ENCODE results near the gene CLEC4M.

The CLEC4M gene

DNA sequence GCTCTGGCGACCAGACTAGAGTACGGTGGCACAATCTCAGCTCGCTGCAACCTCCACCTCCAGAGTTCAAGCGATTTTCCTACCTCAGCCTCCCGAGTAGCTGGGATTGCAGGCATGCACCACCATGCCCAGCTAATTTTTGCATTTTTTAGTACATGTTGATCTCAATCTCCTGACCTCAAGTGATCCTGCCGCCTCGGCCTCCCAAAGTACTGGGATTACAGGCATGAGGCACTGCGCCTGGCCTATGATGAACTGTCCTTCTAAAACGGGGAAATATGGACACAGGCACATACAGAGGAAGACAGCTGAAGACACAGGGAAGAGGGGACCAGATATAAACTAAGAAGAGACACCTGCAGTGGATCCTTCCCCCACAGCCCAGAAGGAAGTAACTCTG is 12.7 kb downstream of the CLEC4M start:
- ChIA-PET POLR2A (no interaction called here), CTCF (interaction anchor here (1.2 to 3.1 kb wide), 2 partner anchors 9 to 95 kb away, joined by 3 to 9 read pairs; partner anchors contain the start of gene TRAPPC5)
- no peak overlapping the region for H3K4me3 ChIP-seq (ENCODE audit: low read depth, low read length)
- DNase-seq (ENCODE audit: low read depth, low spot score) = no peak
- TF ChIP-seq, protein P1, sequence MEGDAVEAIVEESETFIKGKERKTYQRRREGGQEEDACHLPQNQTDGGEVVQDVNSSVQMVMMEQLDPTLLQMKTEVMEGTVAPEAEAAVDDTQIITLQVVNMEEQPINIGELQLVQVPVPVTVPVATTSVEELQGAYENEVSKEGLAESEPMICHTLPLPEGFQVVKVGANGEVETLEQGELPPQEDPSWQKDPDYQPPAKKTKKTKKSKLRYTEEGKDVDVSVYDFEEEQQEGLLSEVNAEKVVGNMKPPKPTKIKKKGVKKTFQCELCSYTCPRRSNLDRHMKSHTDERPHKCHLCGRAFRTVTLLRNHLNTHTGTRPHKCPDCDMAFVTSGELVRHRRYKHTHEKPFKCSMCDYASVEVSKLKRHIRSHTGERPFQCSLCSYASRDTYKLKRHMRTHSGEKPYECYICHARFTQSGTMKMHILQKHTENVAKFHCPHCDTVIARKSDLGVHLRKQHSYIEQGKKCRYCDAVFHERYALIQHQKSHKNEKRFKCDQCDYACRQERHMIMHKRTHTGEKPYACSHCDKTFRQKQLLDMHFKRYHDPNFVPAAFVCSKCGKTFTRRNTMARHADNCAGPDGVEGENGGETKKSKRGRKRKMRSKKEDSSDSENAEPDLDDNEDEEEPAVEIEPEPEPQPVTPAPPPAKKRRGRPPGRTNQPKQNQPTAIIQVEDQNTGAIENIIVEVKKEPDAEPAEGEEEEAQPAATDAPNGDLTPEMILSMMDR (IDR thresholded peaks at IDR 0.05; ENCODE audit: insufficient read depth, low read length, missing control alignments) = no peak

DNA sequence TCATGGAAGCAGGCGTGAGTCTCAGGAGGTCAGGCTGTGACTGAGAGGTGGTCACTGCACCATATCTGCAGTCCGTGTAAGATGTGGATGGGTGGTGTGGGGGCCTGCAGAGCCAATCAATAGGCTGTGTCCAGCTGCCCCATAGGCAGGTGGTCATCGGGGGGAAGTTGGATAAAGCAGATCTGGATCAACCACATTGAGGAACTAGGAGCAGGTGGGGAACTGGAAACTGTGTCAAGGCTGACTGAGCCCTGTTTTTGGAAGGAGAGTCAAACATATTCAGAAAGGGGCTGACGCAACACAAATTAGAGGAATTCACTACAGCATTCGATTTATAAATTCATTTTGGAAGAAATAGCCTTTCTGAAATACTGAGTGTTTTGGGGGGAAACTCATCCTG is 15.0 kb downstream of the CLEC4M start:
- no peak for DNase-seq (ENCODE audit: low read depth, low spot score)
- TF ChIP-seq, protein P1 (IDR thresholded peaks at IDR 0.05; ENCODE audit: insufficient read depth, low read length, missing control alignments) = no peak
- POLR2A ChIA-PET = no interaction called here
- CTCF ChIA-PET = interaction anchor here (3.1 kb wide), 1 partner anchor 97 kb away, joined by 9 read pairs; the partner anchor contains the start of gene TRAPPC5
- H3K4me3 ChIP-seq (ENCODE audit: low read depth, low read length) = no peak overlapping the region

DNA sequence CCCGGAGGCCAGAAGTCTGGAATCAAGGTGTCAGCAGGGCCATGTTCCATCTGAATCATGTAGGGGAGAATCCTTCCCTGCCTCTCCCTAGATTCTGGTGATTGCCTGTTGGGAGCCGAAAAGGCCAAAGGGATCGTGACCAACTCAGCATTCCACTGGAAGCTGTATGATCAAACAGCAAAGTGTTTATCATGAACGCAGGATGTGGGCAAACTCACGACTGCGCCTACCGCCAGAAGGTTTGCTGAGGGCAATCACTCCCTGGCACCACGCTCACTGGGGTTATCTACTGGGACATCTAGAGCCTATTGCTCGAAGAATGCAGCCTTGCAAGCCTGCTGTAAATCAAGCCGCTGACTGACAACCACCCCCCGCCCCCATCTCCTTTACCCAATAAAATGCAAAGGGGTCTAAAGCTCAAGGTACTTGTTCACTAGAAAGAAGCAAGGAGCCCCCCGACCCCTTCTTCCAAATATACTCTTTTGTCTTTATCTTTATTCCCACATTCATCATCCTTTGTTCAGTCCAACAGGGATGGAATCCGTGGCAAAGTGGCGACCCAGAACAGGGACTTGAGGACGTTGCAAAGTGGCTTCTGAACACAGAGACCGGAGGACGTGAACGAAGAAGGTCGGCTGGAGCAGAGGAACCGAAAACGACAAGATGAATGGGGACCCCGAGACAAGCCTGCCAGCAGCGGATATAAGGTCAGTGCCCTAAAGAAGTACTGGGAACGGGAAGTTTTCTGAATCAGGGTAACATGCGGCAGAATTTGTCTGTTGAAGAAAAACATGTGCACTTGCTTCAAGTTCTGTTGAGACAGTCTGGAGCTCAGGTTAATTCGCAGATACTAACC is 16.8 kb downstream of the CLEC4M start:
- TF ChIP-seq, protein P1 (IDR thresholded peaks at IDR 0.05; ENCODE audit: insufficient read depth, low read length, missing control alignments) = no peak
- ChIA-PET POLR2A (no interaction called here), CTCF (no interaction called here)
- H3K4me3 ChIP-seq (ENCODE audit: low read depth, low read length) = no peak overlapping the region
- no peak for DNase-seq (ENCODE audit: low read depth, low spot score)

DNA sequence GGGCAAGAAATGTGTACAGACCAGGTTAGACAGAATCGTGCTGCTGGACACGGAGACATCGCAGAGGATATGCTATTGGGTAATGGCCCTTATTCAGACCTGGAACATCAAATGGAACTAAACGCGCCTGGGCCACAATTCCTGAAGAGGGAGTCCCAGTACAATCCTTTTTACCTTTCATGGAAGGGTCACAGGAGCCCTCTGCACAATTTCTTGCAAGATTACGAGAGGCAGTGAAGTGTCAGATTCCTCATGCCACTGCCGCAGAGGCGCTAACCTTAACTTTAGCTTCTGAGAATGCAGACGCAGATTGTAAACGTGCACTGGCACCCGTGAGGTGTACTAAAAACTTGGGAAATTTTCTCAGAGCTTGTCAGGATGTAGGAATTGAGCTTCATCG is 18.1 kb downstream of the CLEC4M start:
- TF ChIP-seq, protein P1 (IDR thresholded peaks at IDR 0.05; ENCODE audit: insufficient read depth, low read length, missing control alignments) = no peak
- H3K4me3 ChIP-seq (ENCODE audit: low read depth, low read length) = no peak overlapping the region
- ChIA-PET CTCF (interaction anchor here (0.8 to 1.0 kb wide), 2 partner anchors 19 to 100 kb away, joined by 3 to 4 read pairs; partner anchors contain the start of gene TRAPPC5), POLR2A (no interaction called here)
- no peak for DNase-seq (ENCODE audit: low read depth, low spot score)

DNA sequence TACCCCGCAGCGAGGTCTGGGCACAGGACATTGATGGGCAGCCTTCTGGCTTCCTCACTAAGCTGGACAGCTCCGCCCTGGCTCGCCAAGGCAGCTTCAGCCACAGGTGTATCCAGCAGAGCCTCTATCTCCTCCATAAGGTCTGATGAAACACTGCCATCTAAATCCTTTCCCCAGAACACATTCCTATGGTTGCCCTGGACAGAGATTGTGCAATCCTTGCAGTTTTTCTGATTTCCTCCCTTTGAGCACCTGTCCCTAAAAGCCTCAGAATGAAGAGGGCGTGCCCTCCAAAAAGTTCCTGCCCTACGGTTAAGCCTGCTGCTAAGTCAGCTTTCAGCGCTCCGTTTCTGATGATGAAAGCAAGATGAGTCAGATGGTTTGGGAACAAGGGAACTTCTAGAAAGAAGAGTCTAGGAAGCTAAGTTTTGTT is 21.0 kb downstream of the CLEC4M start:
- DNase-seq (ENCODE audit: low read depth, low spot score) = no peak
- POLR2A ChIA-PET = no interaction called here
- no peak overlapping the region for H3K4me3 ChIP-seq (ENCODE audit: low read depth, low read length)
- TF ChIP-seq, protein P1 (IDR thresholded peaks at IDR 0.05; ENCODE audit: insufficient read depth, low read length, missing control alignments) = no peak
- CTCF ChIA-PET = interaction anchor here (1.0 to 1.9 kb wide), 2 partner anchors 16 to 216 kb away, joined by 3 to 12 read pairs; no protein-coding TSS in a partner anchor

DNA sequence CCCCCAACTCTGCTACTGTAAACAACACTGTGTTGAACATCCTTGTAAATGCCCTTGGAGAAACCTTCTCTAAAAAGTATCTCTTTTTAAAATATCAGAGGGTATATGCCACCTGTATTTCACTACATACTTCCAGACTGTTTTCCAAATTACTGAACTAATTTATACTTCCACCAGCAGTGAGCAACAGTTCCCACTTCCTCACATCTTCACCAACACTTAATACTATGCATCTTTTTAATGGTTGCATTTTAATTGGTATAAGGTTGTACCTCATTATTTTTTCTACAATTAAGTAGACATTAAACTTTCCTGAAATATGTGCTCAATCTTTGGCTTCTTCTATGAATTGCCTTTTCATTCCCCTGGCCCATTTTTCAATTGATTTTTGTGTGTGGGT is 21.8 kb downstream of the CLEC4M start:
- H3K4me3 ChIP-seq (ENCODE audit: low read depth, low read length) = no peak overlapping the region
- no peak for DNase-seq (ENCODE audit: low read depth, low spot score)
- TF ChIP-seq, protein P1 (IDR thresholded peaks at IDR 0.05; ENCODE audit: insufficient read depth, low read length, missing control alignments) = no peak
- CTCF ChIA-PET = interaction anchor here (0.8 to 1.9 kb wide), 3 partner anchors 15 to 636 kb away, joined by 3 to 12 read pairs (median 3); no protein-coding TSS in a partner anchor
- POLR2A ChIA-PET = no interaction called here

Data from AG04449 (cell line).